NCI-H1092 (cell line): ENCODE measurements around the gene C1QTNF2.

Experiments used
- DNase-seq: peaks from one replicate; lab custom pipeline; 2025; lab: John Stamatoyannopoulos, UW

C1QTNF2 gene, protein sequence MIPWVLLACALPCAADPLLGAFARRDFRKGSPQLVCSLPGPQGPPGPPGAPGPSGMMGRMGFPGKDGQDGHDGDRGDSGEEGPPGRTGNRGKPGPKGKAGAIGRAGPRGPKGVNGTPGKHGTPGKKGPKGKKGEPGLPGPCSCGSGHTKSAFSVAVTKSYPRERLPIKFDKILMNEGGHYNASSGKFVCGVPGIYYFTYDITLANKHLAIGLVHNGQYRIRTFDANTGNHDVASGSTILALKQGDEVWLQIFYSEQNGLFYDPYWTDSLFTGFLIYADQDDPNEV

DNA sequence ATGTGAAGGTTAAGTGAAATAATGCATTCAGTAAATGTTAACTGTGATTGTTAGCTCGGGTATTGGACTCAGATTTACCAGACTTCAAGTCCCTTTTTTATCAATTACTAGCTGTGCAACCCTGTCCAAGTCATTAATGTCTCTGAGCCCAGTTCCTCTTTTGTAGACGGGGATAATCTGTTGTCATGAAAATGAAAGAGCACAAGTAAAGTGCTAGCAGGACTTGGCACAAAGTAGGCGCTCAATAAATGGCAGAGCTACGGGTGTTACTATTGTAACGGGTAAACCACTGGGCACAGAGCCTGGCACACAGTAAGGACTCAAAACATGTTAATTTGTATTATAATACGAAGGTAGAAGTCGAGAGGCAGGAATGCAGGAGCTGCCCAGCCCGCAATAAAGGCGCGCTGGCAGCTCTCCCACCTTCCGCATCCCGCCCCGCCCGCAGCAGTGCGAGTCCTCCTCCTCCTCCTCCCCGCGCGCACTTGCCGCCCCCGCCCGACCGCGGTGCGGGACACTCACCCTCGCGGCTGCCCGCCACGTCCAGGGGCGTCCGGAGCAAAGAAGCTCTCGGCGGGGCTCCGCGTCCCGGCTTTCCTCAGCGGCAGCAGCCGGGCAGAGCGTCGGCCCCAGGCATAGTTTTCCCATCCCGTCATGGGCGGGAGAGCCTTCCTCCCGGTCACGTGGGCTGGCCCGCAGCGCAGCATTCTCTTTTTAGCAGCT, at the start of gene C1QTNF2:
TSS of gene C1QTNF2 (minus strand) at position 637 of the 723 bp plus-strand sequence. CDS start 15,615 bp downstream, outside the sequence.
- DNase-seq, result no peak

GRCh38 chr5:160420331-160420610, 49.8 kb upstream of the C1QTNF2 start:
- DNase-seq, result no peak

DNA sequence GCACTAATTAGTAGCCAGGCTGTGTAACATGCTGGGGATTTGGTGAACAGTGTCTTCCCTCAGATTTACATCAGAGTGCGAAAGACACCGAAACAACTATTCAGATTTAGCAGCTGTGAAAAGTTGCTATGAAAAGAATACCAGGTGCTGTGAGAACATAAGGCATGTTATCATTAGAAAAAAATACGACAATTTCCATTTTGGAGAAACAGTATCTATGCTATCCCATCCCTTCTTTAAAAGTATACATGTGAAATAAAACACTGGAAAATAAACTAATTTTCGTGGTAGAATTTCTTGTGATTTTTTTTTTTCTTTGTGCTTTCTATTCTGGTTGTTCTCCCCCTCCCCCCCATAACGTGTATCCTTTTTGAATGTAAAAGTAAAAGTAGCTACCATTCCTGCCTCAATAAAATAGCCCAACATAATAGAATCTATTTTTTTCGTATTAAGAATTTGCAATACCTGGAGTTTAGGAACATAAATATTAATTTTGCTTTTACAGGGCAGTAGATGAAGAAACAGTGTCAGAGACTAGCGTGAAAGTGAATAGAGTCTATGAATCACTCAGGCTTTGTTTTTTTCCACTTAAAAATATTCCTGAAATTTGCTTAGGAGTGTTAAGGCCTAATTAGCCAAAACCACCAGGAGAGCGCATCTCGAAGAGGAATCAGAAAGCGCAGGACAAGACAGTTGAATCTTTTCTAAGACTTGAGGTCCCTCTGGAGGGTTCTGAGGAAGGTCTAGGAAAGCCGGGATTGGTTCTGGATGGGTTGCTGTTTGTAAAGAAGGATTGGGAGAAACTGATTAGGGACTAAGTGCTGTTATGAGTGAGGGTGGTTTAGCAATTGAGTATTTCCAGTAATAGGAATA, 49.3 kb upstream of the C1QTNF2 start:
- DNase-seq, result no peak

DNA sequence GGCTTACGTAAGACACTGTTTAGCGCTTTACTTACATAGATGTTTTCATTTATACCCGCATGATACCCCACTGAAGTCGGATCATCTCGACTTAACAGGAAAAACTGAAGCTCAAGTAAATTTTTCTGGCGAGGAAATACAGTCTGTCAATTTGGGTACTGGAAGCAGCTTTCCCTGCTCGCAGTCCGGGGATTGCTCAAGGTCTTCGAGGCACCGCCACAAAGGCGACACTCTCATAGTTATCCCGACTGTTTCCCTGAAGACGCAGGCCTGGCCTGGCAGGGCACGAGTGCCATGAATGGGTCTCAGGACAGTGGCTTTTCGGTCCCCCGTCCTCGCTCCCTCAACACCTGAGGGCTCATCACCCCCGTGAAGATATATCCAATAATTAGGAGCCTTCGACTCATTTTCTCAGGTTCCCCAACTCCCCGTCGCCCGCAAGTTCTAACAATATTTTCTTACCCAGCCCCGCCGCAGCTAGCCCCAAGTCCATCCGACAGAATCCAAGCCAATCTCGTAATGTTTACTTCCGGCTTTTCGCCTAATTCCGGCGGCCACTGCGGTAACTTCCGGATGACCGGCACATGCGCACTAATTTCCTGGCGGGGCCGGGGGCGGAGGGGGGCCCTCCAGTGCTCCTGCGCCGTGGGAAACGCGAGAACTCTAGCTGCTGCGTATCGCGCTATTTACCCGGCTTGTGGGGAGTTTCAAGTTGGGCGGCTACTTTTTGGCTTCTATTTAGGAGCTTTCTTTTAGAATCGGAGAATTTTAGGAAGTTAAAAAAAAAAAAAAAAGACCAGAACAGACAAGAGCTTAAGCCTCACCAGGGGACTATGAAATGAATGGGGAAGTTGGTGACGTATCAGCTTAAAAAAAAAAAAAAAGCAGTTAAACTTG, 48.4 kb upstream of the C1QTNF2 start, which contains the start of gene SLU7:
TSS of gene SLU7 (minus strand) at position 521 of the 897 bp plus-strand sequence. CDS start 3,787 bp downstream, outside the sequence.
- peak; percentile 77 for DNase-seq

- DNase-seq, result peak; percentile 80
Observed at GRCh38 chr5:160399402-160400353, 29.3 kb upstream of the C1QTNF2 start, which contains the start of gene FAM200C. FAM200C (minus strand) TSS chr5:160400054; CDS start chr5:160395490, 4,564 bp downstream.

GRCh38 chr5:160398806-160399205, 28.4 kb upstream of the C1QTNF2 start:
- DNase-seq, result no peak

DNA sequence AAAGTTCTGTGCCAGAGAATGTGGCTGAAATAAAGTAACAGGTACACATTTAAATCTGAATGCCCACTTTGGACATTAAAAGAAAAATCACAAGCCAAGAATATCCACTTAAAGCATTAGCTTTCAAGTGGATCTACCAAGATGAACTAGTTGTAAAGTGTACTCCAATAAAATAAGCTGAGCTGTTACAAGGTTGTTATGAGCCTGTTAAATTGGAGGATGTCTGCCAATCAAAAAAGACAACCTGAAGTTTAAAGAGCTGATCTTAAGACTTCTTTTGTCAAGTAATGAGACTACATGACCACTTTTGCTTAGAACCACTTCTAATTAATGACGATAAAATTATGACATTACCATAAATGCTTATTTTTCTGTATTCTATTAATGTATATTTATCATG, 27.1 kb upstream of the C1QTNF2 start:
- DNase-seq, result no peak

- no peak for DNase-seq
Observed at GRCh38 chr5:160395111-160395510, 24.7 kb upstream of the C1QTNF2 start.

GRCh38 chr5:160390787-160391696, 20.6 kb upstream of the C1QTNF2 start:
- DNase-seq, result no peak

DNA sequence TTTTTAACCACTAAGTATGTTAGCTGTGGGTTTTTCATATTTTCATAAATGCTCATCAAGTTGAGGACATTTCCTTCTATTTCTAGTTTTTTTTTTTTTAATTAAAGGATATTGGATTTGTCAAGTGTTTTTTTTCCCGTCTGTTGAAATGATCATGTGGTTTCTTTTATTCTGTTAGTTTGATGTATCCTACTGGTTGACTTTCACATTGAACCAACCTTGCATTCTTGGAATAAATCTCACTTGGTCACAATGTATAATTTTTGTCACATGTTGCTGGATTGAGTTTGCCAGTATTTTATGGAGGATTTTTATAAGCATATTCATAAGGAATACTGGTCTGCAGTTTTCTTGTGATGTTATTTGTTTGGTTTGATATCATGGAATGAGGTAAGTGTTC, 17.0 kb upstream of the C1QTNF2 start:
- no peak for DNase-seq

DNA sequence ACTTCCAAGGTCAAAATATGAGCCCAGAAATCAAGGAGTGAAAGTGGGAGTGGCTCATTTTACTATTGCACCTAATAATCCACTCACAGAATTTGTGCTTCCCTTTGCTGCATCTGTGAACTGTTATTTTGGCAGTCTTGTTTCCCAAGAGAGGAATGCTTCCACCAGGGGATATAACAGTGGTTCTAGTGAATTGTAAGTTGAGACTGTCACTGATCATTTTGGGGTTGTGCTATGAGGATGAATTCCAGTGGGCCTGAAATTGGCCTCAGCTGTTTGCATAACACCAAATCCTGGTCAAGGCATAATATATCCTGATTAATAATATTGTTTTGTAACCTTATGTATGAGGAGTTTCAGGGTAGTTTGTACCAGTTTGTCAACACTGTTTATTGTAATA, 15.1 kb upstream of the C1QTNF2 start:
- no peak for DNase-seq

GRCh38 chr5:160384681-160385080, 14.3 kb upstream of the C1QTNF2 start:
- no peak for DNase-seq

GRCh38 chr5:160382346-160382745, 11.9 kb upstream of the C1QTNF2 start:
- no peak for DNase-seq

GRCh38 chr5:160380041-160380440, 9.6 kb upstream of the C1QTNF2 start:
- DNase-seq, result no peak

- no peak for DNase-seq
Observed at GRCh38 chr5:160379511-160379910, 9.1 kb upstream of the C1QTNF2 start.

- no peak for DNase-seq
Observed at GRCh38 chr5:160378330-160378729, 7.9 kb upstream of the C1QTNF2 start.

DNA sequence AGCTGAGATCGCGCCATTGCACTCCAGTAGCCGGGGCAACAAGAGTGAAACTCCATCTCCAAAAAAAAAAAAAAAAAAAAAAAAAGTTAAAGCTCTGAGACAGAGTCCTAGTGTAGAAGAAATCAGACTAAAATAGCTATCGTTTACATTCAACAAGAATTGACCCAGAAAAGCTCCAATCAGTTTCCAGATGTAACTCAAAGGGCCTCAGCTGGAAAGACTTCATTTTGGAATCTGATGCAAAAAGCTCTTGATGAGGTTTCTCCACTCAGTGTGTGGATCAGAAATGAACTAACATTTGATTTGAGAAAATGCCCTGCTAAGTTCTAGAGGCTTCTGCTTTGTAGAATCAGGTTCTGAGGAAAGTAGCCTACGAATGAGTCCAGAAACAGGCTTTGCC, 7.2 kb upstream of the C1QTNF2 start:
- no peak for DNase-seq

DNA sequence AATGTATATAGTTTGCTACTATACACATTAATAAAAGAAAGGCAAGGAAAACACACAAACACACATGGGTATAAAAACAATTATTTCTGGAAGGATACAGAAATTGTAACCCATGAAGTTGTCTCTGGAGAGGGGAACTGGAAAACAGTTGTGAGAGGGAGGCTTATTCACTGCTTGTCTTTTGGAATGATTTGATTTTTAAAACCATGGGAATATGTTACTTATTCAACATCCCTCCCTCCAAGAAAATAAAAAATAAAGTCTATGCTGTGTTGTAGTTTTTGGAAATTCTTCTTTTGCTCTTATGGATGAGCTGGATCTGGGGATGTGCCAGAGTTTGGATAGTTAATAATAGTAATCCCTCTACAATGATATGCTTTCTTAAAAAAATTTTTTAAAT, 6.0 kb upstream of the C1QTNF2 start:
- no peak for DNase-seq

DNA sequence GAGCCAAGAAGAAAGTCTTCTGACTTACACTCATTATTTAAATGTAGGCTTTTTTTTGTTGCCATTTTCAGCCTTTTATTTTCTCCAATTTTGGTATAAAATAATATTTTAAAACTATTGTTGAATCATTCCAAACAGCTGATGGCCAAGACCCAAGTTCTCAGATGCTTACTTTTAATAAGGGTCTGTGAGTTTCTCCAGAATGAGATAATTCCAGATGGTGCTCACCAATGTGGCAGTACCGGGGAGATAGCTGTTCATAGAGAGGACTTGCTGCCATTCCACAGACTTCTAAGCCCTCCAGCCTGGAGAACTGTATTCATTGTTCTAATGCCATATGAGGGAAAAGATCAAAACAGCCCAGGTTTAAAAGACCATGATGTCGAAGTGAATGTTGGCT, 5.3 kb upstream of the C1QTNF2 start:
- no peak for DNase-seq
